IMR-90 (cell line): ENCODE data around the gene LAMA3. TPM values are rescaled to one million over a fixed set of nuclear protein-coding genes. Genes with fewer than 3 reads are reported as not detected.
A peak's percentile ranks its signal among the peaks of the same experiment; 100 is the strongest.

Source experiments
- ATAC-seq: fragments of 200-7000 bp; cut with Tn5 transposase; 2 replicates; pipeline ENCODE4 v1.9.1; 2020; ENCODE audit warnings: low read depth, mild to moderate bottlenecking, moderate library complexity
- BruUV-seq: library from RNA; stranded (reverse); fragments of 400-500 nt; replicated peaks from 2 replicates; lab custom pipeline; 2021; lab: Mats Ljungman, UMichigan
- CTCF ChIA-PET: fragments of 300-600 bp; formaldehyde crosslinking; extraction: SDS; loops from one replicate; lab custom pipeline; 2021; ENCODE audit warnings: antibody characterized with exemption; lab: Yijun Ruan, JAX
- POLR2A ChIA-PET: fragments of 300-600 bp; sonication (Branson Sonifier 250); formaldehyde crosslinking; loops from one replicate; lab custom pipeline; 2022; ENCODE audit warnings: antibody characterized with exemption; ENCODE audit not compliant: unreplicated experiment; lab: Charles Lee
- DNase-seq: peaks from one replicate; pipeline ENCODE4 v3.0.0; 2013
- H2AFZ ChIP-seq: replicated peaks from 2 replicates; pipeline ENCODE3; 2013; ENCODE audit warnings: low read length, mild to moderate bottlenecking; ENCODE audit not compliant: poor library complexity
- H2AK5ac ChIP-seq: 2 replicates; pipeline ENCODE4 v1.6.1; 2013; ENCODE audit warnings: low read depth, low read length, inconsistent platforms
- H2AK9ac ChIP-seq: replicated peaks from 2 replicates; pipeline ENCODE3; 2013; ENCODE audit warnings: mild to moderate bottlenecking, low read depth, low read length, moderate library complexity; ENCODE audit not compliant: poor library complexity
- H2BK120ac ChIP-seq: 2 replicates; pipeline ENCODE4 v1.6.1; 2013; ENCODE audit warnings: low read depth, low read length, inconsistent platforms
- H2BK15ac ChIP-seq: 3 replicates; pipeline ENCODE4 v1.6.1; 2013; ENCODE audit warnings: low read depth, low read length, inconsistent platforms
- H2BK20ac ChIP-seq: 2 replicates; pipeline ENCODE4 v1.6.1; 2013; ENCODE audit warnings: low read depth, mild to moderate bottlenecking, inconsistent platforms, low read length, moderate library complexity
- H2BK5ac ChIP-seq: 2 replicates; pipeline ENCODE4 v1.6.1; 2013; ENCODE audit warnings: mild to moderate bottlenecking, low read depth, low read length, inconsistent platforms; ENCODE audit not compliant: poor library complexity, severe bottlenecking
- H3K14ac ChIP-seq: replicated peaks from 2 replicates; pipeline ENCODE4 v1.6.1; 2013; ENCODE audit warnings: low read depth, low read length, inconsistent platforms
- H3K18ac ChIP-seq: 2 replicates; pipeline ENCODE4 v1.6.1; 2013; ENCODE audit warnings: low read depth, low read length, control low read depth
- H3K23ac ChIP-seq: 2 replicates; pipeline ENCODE4 v1.6.1; 2013; ENCODE audit warnings: low read depth, low read length, inconsistent platforms
- H3K27ac ChIP-seq: 2 replicates; pipeline ENCODE4 v1.5.1; 2013; ENCODE audit warnings: mild to moderate bottlenecking, control low read depth, low read length; ENCODE audit not compliant: insufficient read depth
- H3K27me3 ChIP-seq: 2 replicates; pipeline ENCODE4 v1.6.1; 2013; ENCODE audit warnings: low read length; ENCODE audit not compliant: control insufficient read depth, insufficient read depth
- H3K36me3 ChIP-seq: 2 replicates; pipeline ENCODE4 v1.6.1; 2013; ENCODE audit warnings: low read length, mixed read lengths; ENCODE audit not compliant: control insufficient read depth, insufficient read depth
- H3K4ac ChIP-seq: 2 replicates; pipeline ENCODE4 v1.6.1; 2013; ENCODE audit warnings: low read depth, low read length, inconsistent platforms
- H3K4me1 ChIP-seq: 2 replicates; pipeline ENCODE4 v1.6.1; 2013; ENCODE audit warnings: low read length, mixed read lengths; ENCODE audit not compliant: control insufficient read depth, insufficient read depth
- H3K4me2 ChIP-seq: 2 replicates; pipeline ENCODE4 v1.6.1; 2013; ENCODE audit warnings: low read depth, mild to moderate bottlenecking, control low read depth, low read length, moderate library complexity
- H3K4me3 ChIP-seq: 2 replicates; pipeline ENCODE4 v1.5.1; 2013; ENCODE audit warnings: low read depth, mild to moderate bottlenecking, control low read depth, low read length, moderate library complexity; ENCODE audit not compliant: insufficient read depth
- H3K56ac ChIP-seq: 2 replicates; pipeline ENCODE4 v1.6.1; 2013; ENCODE audit warnings: low read length, inconsistent platforms; ENCODE audit not compliant: insufficient read depth; ENCODE audit errors: extremely low read depth
- H3K79me1 ChIP-seq, 2 experiments: 2 replicates each; pipeline ENCODE4 v1.6.1; 2013; ENCODE audit warnings: low read length in 2 of 2, inconsistent platforms in 1 of 2, low read depth in 1 of 2
- H3K9ac ChIP-seq: 2 replicates; pipeline ENCODE4 v1.6.1; 2013; ENCODE audit warnings: low read depth, low read length, control low read depth
- H3K9me1 ChIP-seq: 2 replicates; pipeline ENCODE4 v1.6.1; 2013; ENCODE audit warnings: low read length, inconsistent platforms; ENCODE audit not compliant: insufficient read depth
- H3K9me3 ChIP-seq: 2 replicates; pipeline ENCODE4 v1.6.1; 2013; ENCODE audit warnings: low read length; ENCODE audit not compliant: control insufficient read depth, insufficient read depth
- H4K20me1 ChIP-seq: 2 replicates; pipeline ENCODE4 v1.6.1; 2013; ENCODE audit warnings: low read length, inconsistent platforms; ENCODE audit not compliant: insufficient read depth
- H4K5ac ChIP-seq: 2 replicates; pipeline ENCODE4 v1.6.1; 2013; ENCODE audit warnings: mild to moderate bottlenecking, low read depth, low read length, control low read depth
- H4K8ac ChIP-seq, 2 experiments: 2 replicates each; pipeline ENCODE4 v1.6.1; 2013; ENCODE audit warnings: low read depth in 2 of 2, low read length in 2 of 2, control low read depth in 1 of 2, inconsistent platforms in 1 of 2
- H4K91ac ChIP-seq: 2 replicates; pipeline ENCODE4 v1.6.1; 2013; ENCODE audit warnings: low read depth, low read length, inconsistent platforms; ENCODE audit not compliant: insufficient read depth
- BHLHE40 ChIP-seq: fragments of 150-350 bp; IDR thresholded peaks from 2 replicates; pipeline ENCODE4 v1.6.1; 2016; ENCODE audit warnings: mild to moderate bottlenecking, low read depth, low read length
- FOS ChIP-seq: fragments of 150-350 bp; IDR thresholded peaks from 2 replicates; pipeline ENCODE4 v1.6.1; 2016; ENCODE audit warnings: low read depth, low read length
- MAFK ChIP-seq: IDR thresholded peaks from 2 replicates; pipeline ENCODE4 v1.6.1; 2012; ENCODE audit warnings: low read depth, low read length, improper control_type of control experiment
- MXI1 ChIP-seq: IDR thresholded peaks from 2 replicates; pipeline ENCODE4 v1.6.1; 2012; ENCODE audit warnings: low read depth, mild to moderate bottlenecking, low read length, moderate library complexity, borderline replicate concordance
- NFE2L2 ChIP-seq: fragments of 150-350 bp; IDR thresholded peaks from 2 replicates; pipeline ENCODE4 v1.6.1; 2016; ENCODE audit warnings: low read depth, mild to moderate bottlenecking, low read length
- POLR2A ChIP-seq: IDR thresholded peaks from 2 replicates; pipeline ENCODE4 v1.6.1; 2012; ENCODE audit warnings: mild to moderate bottlenecking, low read depth, low read length
- RAD21 ChIP-seq: IDR thresholded peaks from 2 replicates; pipeline ENCODE4 v1.6.1; 2012; ENCODE audit warnings: low read length, improper control_type of control experiment
- WGBS, 2 experiments: methylation state at CpG; one replicate each; pipeline versions ENCODE4 v1.1.5 to v1.1.7; 2013; ENCODE audit warnings: missing lambda C conversion rate in 2 of 2; ENCODE audit not compliant: insufficient read length in 1 of 2; ENCODE audit errors: extremely low coverage in 2 of 2; 5-methylcytosine and 5-hydroxymethylcytosine counted together
- dilution Hi-C: fragments of 300-500 bp; cut with HindIII; formaldehyde crosslinking; loops from one replicate; pipeline ENCODE4 v1.14.3; 2018; ENCODE audit warnings: low sequenced_read_pairs; ENCODE audit not compliant: unreplicated experiment
- in situ Hi-C: fragments of 300-500 bp; cut with MboI; formaldehyde crosslinking; loops from 3 replicates; pipeline ENCODE4 v1.14.3; 2019; ENCODE audit warnings: low sequenced_read_pairs, inconsistent platforms, mixed read lengths
- intact Hi-C: fragments of 100-400 bp; cut with micrococcal nuclease; formaldehyde crosslinking; loops from 2 replicates; pipeline ENCODE4 v1.10.0; 2022
- polyA plus RNA-seq, 3 experiments: library from polyadenylated mRNA; depleted of rRNA; stranded (reverse); fragments of >200 nt; gene quantifications; 2 replicates each; pipeline ENCODE4 v1.2.3, GENCODE V29; 2012; ENCODE audit warnings: low replicate concordance in 1 of 3
- total RNA-seq: library from RNA; depleted of rRNA; stranded (reverse); fragments of >200 nt; gene quantifications from 2 replicates; pipeline ENCODE4 v1.2.3, GENCODE V29; 2012
- TF ChIP-seq, protein P1 (sequence below): fragments of 150-350 bp; IDR thresholded peaks from 2 replicates; pipeline ENCODE4 v1.6.1; 2016; ENCODE audit warnings: low read depth, mild to moderate bottlenecking, low read length, moderate library complexity, borderline replicate concordance
- TF ChIP-seq, protein P2 (sequence below): conservative IDR thresholded peaks from 2 replicates; pipeline ENCODE4 v1.5.1; 2012; ENCODE audit warnings: mild to moderate bottlenecking, low read depth, low read length, improper control_type of control experiment

LAMA3 gene
- total and polyA plus RNA-seq, 2 of the 4 experiments (the other 2 are of a cell fraction), result 0.18 to 0.19 TPM

DNA sequence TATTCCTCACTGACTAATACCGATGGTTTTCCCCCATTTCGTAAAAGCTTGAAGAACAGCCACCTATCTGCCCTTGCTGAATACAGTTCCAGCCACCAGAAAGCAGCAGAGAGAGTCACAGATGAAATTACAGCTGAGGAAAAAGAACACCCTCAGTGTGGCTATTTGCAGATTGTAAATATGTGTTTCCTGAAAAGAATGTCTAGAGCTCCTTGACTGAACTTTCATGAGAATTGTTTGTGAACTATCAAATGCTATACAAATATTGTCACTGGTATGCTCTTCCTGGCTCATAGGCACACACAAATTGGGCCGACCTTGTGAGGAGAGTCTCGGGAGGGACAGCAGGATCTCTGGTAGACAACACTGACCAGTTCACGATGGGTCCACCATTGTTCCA is 267.2 kb downstream of the LAMA3 start:
- H4K20me1 ChIP-seq, result no peaks in the 10 kb centered on the region
- no peaks in the 10 kb centered on the region for H3K79me1 ChIP-seq
- H4K8ac ChIP-seq, result no peak overlapping the region
- no peak overlapping the region for H3K23ac ChIP-seq
- no peak overlapping the region for H3K27ac ChIP-seq
- no peaks in the 10 kb centered on the region for H3K36me3 ChIP-seq
- H2BK5ac ChIP-seq, result no peak overlapping the region
- H3K9ac ChIP-seq, result no peak overlapping the region
- peaks cover 4% of the 10 kb centered on the region; the same call in 1 of the 2 replicates for H3K27me3 ChIP-seq
- 0 out of 2 replicates have a peak, but pooled peaks cover 4% of the 10 kb centered on the region for H3K9me1 ChIP-seq
- no peak overlapping the region for H3K4me3 ChIP-seq
- H3K4ac ChIP-seq, result no peak overlapping the region
- TF ChIP-seq BHLHE40 (no peak), RAD21 (no peak), MXI1 (no peak), FOS (no peak), MAFK (no peak), POLR2A (no peak), NFE2L2 (no peak)
- TF ChIP-seq, protein P1, sequence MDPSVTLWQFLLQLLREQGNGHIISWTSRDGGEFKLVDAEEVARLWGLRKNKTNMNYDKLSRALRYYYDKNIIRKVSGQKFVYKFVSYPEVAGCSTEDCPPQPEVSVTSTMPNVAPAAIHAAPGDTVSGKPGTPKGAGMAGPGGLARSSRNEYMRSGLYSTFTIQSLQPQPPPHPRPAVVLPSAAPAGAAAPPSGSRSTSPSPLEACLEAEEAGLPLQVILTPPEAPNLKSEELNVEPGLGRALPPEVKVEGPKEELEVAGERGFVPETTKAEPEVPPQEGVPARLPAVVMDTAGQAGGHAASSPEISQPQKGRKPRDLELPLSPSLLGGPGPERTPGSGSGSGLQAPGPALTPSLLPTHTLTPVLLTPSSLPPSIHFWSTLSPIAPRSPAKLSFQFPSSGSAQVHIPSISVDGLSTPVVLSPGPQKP, result no peak
- TF ChIP-seq, protein P2, sequence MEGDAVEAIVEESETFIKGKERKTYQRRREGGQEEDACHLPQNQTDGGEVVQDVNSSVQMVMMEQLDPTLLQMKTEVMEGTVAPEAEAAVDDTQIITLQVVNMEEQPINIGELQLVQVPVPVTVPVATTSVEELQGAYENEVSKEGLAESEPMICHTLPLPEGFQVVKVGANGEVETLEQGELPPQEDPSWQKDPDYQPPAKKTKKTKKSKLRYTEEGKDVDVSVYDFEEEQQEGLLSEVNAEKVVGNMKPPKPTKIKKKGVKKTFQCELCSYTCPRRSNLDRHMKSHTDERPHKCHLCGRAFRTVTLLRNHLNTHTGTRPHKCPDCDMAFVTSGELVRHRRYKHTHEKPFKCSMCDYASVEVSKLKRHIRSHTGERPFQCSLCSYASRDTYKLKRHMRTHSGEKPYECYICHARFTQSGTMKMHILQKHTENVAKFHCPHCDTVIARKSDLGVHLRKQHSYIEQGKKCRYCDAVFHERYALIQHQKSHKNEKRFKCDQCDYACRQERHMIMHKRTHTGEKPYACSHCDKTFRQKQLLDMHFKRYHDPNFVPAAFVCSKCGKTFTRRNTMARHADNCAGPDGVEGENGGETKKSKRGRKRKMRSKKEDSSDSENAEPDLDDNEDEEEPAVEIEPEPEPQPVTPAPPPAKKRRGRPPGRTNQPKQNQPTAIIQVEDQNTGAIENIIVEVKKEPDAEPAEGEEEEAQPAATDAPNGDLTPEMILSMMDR, result no peak
- no peak overlapping the region for H3K4me2 ChIP-seq
- ATAC-seq, result no peak
- POLR2A ChIA-PET, result no interaction called here
- H2BK15ac ChIP-seq, result no peak overlapping the region
- no peak overlapping the region for H3K56ac ChIP-seq
- H4K5ac ChIP-seq, result no peak overlapping the region
- H2AK5ac ChIP-seq, result no peak overlapping the region
- H2AFZ ChIP-seq, result no peak overlapping the region
- no peak overlapping the region for H2BK20ac ChIP-seq
- H3K14ac ChIP-seq, result no peak overlapping the region
- H3K9me3 ChIP-seq, result no peaks in the 10 kb centered on the region
- WGBS, 2 experiments, result 100% methylated on average over 1 of the region's 5 CpGs; no CpG with 5 or more reads in 1 of the 2 experiments
- in situ Hi-C loops, result no loop called here
- no peak overlapping the region for H2BK120ac ChIP-seq
- no peaks in the 10 kb centered on the region for H3K4me1 ChIP-seq
- BruUV-seq, result no TSS peak
- DNase-seq, result no peak
- dilution Hi-C loops, result no loop called here
- H3K18ac ChIP-seq, result no peak overlapping the region
- intact Hi-C loops, result no loop called here
- peak overlapping the region; percentile 19 for H2AK9ac ChIP-seq
- CTCF ChIA-PET, result no interaction called here
- no peak overlapping the region for H4K91ac ChIP-seq
